ENCODE measurements around the gene RPTOR.

RPTOR gene

DNA sequence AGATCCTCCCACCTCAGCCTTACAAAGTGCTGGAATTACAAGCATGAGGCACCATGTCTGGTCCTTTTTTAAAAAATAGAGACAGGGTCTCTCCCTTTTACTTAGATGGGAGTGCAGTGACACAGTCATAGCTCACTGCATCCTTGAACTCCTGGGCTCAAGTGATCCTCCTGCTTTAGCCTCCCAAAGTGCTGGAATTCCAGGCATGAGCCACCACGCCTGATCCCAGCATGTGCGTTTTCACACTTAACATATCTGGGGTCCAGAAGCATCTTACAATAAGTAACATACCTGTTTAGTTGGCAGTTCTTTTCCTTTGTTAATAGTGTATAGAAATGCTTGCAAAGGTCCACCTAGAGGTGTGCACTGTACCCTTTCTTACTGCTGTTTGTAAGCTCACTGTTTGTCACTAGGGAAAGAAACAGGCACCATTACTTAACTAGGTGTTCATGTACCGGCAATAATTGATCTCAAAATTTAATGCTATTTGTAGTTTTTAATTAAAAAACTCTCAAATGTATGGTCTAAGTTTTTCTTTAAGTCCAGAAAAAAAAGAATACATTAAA, 221.7 kb downstream of the RPTOR start:
- Histone ChIP-seq H3K4me3 (ENCODE audit: low read depth, low read length) (no peak overlapping the region), H3K27me3 (no peaks in the 10 kb centered on the region), H3K4me1 (peaks cover 1% of the 10 kb centered on the region; the same call in 1 of the 2 replicates), H3K9me3 (no peaks in the 10 kb centered on the region), H3K36me3 (no peaks in the 10 kb centered on the region)
- no peak for DNase-seq
- TF ChIP-seq, protein P1, sequence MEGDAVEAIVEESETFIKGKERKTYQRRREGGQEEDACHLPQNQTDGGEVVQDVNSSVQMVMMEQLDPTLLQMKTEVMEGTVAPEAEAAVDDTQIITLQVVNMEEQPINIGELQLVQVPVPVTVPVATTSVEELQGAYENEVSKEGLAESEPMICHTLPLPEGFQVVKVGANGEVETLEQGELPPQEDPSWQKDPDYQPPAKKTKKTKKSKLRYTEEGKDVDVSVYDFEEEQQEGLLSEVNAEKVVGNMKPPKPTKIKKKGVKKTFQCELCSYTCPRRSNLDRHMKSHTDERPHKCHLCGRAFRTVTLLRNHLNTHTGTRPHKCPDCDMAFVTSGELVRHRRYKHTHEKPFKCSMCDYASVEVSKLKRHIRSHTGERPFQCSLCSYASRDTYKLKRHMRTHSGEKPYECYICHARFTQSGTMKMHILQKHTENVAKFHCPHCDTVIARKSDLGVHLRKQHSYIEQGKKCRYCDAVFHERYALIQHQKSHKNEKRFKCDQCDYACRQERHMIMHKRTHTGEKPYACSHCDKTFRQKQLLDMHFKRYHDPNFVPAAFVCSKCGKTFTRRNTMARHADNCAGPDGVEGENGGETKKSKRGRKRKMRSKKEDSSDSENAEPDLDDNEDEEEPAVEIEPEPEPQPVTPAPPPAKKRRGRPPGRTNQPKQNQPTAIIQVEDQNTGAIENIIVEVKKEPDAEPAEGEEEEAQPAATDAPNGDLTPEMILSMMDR (IDR thresholded peaks at IDR 0.05; ENCODE audit: low read depth, low read length): no peak

DNA sequence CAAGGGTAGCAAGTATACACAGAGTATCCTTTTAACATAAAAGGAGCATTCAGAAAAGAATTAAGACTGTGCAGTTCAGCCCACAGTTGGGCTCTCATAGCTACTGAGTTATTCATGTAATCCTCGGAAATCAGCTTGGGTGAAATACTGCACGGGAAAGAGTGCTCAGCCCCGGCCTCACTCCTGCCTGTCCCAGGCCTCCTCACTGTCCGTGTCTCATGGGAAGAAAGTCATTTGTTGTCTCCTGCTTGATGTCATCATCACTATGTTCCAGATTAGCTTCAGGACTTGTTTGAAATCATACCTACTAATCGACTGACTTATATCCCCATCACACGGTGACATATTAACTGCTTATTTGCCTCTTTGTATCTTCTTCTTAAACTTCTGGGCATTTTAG, 223.8 kb downstream of the RPTOR start:
- TF ChIP-seq, protein P1 (IDR thresholded peaks at IDR 0.05; ENCODE audit: low read depth, low read length): no peak
- H3K36me3 ChIP-seq: no peaks in the 10 kb centered on the region
- peaks cover 9% of the 10 kb centered on the region for H3K4me1 ChIP-seq
- H3K4me3 ChIP-seq (ENCODE audit: low read depth, low read length): no peak overlapping the region
- H3K27me3 ChIP-seq: no peaks in the 10 kb centered on the region
- no peak for DNase-seq
- H3K9me3 ChIP-seq: no peaks in the 10 kb centered on the region

GRCh38 chr17:80768936-80769335, 224.3 kb downstream of the RPTOR start:
- no peak overlapping the region for H3K4me3 ChIP-seq (ENCODE audit: low read depth, low read length)
- no peaks in the 10 kb centered on the region for H3K9me3 ChIP-seq
- H3K27me3 ChIP-seq: no peaks in the 10 kb centered on the region
- H3K4me1 ChIP-seq: peaks cover 14% of the 10 kb centered on the region
- no peak for DNase-seq
- H3K36me3 ChIP-seq: no peaks in the 10 kb centered on the region
- TF ChIP-seq, protein P1 (IDR thresholded peaks at IDR 0.05; ENCODE audit: low read depth, low read length): no peak

- Histone ChIP-seq H3K4me3 (ENCODE audit: low read depth, low read length) (no peak overlapping the region), H3K4me1 (peaks cover 20% of the 10 kb centered on the region), H3K9me3 (no peaks in the 10 kb centered on the region), H3K27me3 (no peaks in the 10 kb centered on the region), H3K36me3 (no peaks in the 10 kb centered on the region)
- no peak for DNase-seq
- TF ChIP-seq, protein P1 (IDR thresholded peaks at IDR 0.05; ENCODE audit: low read depth, low read length): no peak
Measured at GRCh38 chr17:80769516-80769915, 224.9 kb downstream of the RPTOR start.

- Histone ChIP-seq H3K27me3 (no peaks in the 10 kb centered on the region), H3K9me3 (no peaks in the 10 kb centered on the region), H3K36me3 (no peaks in the 10 kb centered on the region), H3K4me1 (peaks cover 22% of the 10 kb centered on the region), H3K4me3 (ENCODE audit: low read depth, low read length) (no peak overlapping the region)
- DNase-seq: no peak
- TF ChIP-seq, protein P1 (IDR thresholded peaks at IDR 0.05; ENCODE audit: low read depth, low read length): no peak
Measured at GRCh38 chr17:80769936-80770625, 225.4 kb downstream of the RPTOR start.

DNA sequence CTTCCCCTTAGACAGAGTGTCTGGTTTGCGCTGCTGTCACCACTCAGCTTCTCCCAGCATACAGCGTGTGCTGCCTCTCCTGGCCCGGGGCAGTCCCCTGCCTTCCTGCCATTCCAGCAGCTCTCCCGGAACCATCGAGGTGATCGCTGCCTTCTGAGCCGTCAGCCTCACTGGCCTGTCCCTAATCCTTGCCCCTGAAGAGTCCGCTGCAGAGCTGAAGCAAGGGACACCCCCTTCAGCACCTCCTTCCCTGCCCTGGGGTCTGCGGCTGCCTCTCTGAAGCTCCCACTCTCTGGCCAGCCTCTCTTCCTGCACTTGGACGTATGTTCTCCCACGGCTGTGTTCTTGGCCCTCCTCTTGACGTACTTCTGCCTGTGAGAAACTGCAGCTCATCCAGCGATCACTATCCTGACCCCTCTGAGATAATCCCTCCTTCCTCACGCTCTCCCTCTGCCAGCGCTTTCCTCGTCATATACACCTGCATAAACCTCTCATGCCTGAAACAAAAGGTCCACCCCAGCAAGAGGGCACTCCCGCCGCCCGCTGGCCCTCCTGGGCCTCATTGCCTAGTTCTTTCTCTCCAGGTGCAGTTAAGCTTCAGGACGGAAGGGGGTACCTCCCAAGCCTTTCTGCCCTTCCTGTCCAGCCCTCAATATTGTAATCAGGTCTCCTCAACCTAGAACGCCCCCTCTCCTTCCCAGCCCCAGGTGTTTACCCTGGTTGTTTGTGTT, 226.4 kb downstream of the RPTOR start:
- Histone ChIP-seq H3K4me1 (peaks cover 26% of the 10 kb centered on the region), H3K9me3 (no peaks in the 10 kb centered on the region), H3K36me3 (no peaks in the 10 kb centered on the region), H3K27me3 (no peaks in the 10 kb centered on the region), H3K4me3 (ENCODE audit: low read depth, low read length) (no peak overlapping the region)
- TF ChIP-seq, protein P1 (IDR thresholded peaks at IDR 0.05; ENCODE audit: low read depth, low read length): no peak
- no peak for DNase-seq

Measured in BE2C (cell line).